Kidney glomerular epithelial cell (primary cell): ENCODE measurements around the gene TAP1.
A peak's percentile ranks its signal among the peaks of the same experiment; 100 is the strongest.

Experiments
- DNase-seq: peaks from one replicate; lab custom pipeline; 2025; lab: John Stamatoyannopoulos, UW

The TAP1 gene

DNA sequence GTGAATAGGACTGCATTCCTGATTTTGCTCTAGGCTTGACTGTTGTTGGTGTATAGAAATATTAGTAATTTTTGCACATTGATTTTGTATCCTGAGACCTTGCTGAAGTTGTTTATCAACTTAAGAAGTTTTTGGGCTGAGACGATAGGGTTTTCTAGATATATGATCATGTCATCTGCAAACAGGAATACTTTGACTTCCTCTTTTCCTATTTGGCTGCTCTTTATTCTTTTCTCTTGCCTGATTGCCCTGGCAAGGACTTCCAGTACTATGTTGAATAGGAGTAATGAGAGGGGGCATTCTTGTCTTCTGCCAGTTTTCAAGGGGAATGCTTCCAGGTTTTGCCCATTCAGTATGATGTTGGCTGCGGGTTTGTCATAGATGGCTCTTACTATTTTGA is 50.1 kb downstream of the TAP1 start:
- DNase-seq = no peak

DNA sequence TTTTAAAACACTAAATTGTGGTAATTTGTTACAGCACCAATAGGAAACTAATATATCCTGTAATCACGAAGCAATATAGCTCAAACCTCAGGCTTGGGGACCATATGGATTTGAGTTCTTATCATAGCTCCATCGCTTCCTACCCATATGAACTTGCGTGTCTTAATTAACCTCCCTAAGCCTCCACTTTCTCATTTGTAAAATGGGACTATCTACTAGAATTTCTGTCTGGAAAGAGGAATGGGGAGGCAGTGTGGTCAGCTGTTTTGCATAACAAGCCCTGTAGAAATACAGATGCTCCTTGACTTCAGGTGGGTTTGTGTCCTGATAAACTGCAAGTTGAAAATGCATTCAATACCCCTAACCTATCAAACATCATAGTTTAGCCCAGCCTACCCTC is 53.8 kb downstream of the TAP1 start:
- DNase-seq = no peak

DNA sequence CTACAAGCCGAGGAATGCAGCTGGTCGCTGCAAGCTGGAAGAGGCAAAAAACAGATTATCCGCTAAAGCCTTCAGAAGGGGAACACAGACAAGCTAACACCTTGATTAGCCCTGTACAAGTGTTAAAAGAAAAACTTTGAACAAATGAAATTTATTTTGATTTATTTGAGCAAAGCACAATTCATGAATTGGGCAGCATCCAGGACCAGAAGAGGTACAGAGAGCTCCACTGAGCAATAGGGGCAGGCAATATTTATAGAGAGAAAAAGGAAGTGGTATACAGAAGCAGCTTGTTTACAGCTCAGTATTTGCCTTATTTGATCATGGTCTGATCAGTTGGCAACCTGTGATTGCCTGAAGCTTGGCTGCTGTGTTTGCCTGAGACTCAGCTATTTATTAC is 54.3 kb downstream of the TAP1 start:
- DNase-seq = no peak

DNA sequence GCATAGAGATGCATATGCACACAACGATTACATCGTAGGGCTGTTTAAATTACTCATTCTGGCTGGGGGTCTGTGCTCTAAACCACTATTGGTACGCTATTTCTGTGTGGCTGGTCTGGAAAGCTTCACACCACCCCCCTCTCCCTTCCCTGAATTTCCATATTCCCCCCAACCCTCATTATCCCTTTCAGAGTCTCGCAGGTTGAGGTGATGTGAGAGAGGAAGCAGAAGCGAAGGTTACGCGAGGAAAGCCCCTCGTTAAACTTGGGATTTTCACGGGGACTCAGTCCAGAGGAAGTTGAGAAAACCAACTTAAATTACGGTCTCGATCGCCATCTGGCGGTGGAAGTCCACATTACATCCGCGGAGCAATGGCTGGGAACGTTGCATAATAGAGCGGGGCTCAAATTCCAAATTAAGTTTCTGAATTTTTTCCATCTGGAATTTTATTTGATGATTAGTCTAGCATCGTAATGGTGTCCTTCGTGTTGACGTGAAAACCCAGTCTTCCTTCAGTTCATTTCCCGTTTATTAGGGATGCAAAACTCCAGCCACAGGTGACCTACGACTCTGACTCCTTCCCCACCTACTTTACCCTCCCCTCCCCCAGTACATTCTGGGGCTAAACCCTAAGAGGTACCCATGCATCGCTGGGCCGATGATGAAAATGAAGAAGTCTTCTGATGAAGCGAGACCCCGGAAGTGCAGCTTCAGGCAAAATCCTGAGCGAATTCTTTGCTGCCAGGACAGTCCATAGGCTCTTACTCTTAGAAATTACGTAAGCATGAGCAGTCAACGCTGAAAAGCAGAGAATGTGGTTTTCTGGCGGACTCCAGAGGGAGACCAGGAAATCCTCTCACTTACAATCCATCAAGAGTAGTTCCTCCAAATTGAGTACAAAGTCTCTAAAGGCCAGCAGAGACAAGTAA is 56.4 kb downstream of the TAP1 start:
- DNase-seq = peak; percentile 35
